K562 (cell line): ENCODE results near the gene ENO3. TPM values are rescaled to one million over a fixed set of nuclear protein-coding genes. Genes with fewer than 3 reads are reported as not detected.
A peak's percentile ranks its signal among the peaks of the same experiment; 100 is the strongest.

Experiments used
- CBFA2T2 ChIP-seq: fragments of 450-650 bp; conservative IDR thresholded peaks from 2 replicates; pipeline ENCODE4 v1.6.1; 2017; ENCODE audit warnings: mild to moderate bottlenecking
- DACH1 ChIP-seq: fragments of 450-650 bp; IDR thresholded peaks from 2 replicates; pipeline ENCODE4 v1.6.1; 2018; ENCODE audit not compliant: partially characterized antibody
- ETV6 ChIP-seq, 3 experiments: fragments of 150-350 bp in 1 of 3; sonication (generic) in 1 of 3; formaldehyde crosslinking in 1 of 3; IDR thresholded peaks; 2 replicates each; pipeline versions ENCODE4 v1.6.1 to v1.8.0; 2014 to 2022; ENCODE audit warnings: borderline replicate concordance in 2 of 3, low read depth in 2 of 3, antibody characterized with exemption in 1 of 3, low read length in 1 of 3, mild to moderate bottlenecking in 1 of 3, missing genetic modification reagents in 1 of 3
- GTF2A2 ChIP-seq: IDR thresholded peaks from 2 replicates; pipeline ENCODE4 v1.6.1; 2016; ENCODE audit warnings: mild to moderate bottlenecking, missing genetic modification characterization, missing compliant biosample characterization
- HNRNPK ChIP-seq: fragments of 200-400 bp; formaldehyde crosslinking; IDR thresholded peaks from one replicate; pipeline ENCODE4 v1.6.1; 2018; ENCODE audit warnings: mild to moderate bottlenecking, low read depth, low read length; ENCODE audit not compliant: poor library complexity, severe bottlenecking
- HNRNPLL ChIP-seq: fragments of 200-400 bp; formaldehyde crosslinking; IDR thresholded peaks from 2 replicates; pipeline ENCODE4 v1.6.1; 2017; ENCODE audit warnings: low read length, low read depth, mild to moderate bottlenecking; ENCODE audit not compliant: poor library complexity, severe bottlenecking
- ILK ChIP-seq: fragments of 450-650 bp; IDR thresholded peaks from 2 replicates; pipeline ENCODE4 v1.6.1; 2016; ENCODE audit warnings: missing genetic modification characterization, low read depth, mild to moderate bottlenecking, missing compliant biosample characterization, moderate library complexity, borderline replicate concordance
- JUND ChIP-seq, 2 experiments: IDR thresholded peaks; 2 replicates in 1 of 2; 3 replicates in 1 of 2; pipeline ENCODE4 v1.6.1; 2011; ENCODE audit warnings: borderline replicate concordance in 2 of 2, low read depth in 2 of 2, low read length in 2 of 2, improper control_type of control experiment in 1 of 2, missing biosample characterization in 1 of 2, missing genetic modification characterization in 1 of 2, missing genetic modification reagents in 1 of 2
- NCOA6 ChIP-seq: fragments of 450-650 bp; IDR thresholded peaks from 2 replicates; pipeline ENCODE4 v1.6.1; 2017; ENCODE audit warnings: mild to moderate bottlenecking
- NEUROD1 ChIP-seq: fragments of 150-350 bp; IDR thresholded peaks from 2 replicates; pipeline ENCODE4 v1.6.1; 2014; ENCODE audit warnings: borderline replicate concordance, low read length, low read depth; ENCODE audit not compliant: partially characterized antibody
- NR3C1 ChIP-seq: sonication (generic); formaldehyde crosslinking; IDR thresholded peaks from 2 replicates; pipeline ENCODE4 v1.8.1; 2022; ENCODE audit warnings: missing genetic modification reagents
- POLR2A ChIP-seq: fragments of 450-650 bp; conservative IDR thresholded peaks from 2 replicates; pipeline ENCODE4 v1.6.1; 2016
- RBM22 ChIP-seq: fragments of 200-400 bp; formaldehyde crosslinking; IDR thresholded peaks from 2 replicates; pipeline ENCODE4 v1.6.1; 2018; ENCODE audit warnings: low read length, low read depth; ENCODE audit not compliant: poor library complexity, severe bottlenecking
- RCOR1 ChIP-seq, 2 experiments: IDR thresholded peaks; 2 replicates each; pipeline ENCODE4 v1.6.1; 2012; ENCODE audit warnings: low read depth in 2 of 2, low read length in 2 of 2, borderline replicate concordance in 1 of 2, improper control_type of control experiment in 1 of 2
- SUPT5H ChIP-seq: fragments of 450-650 bp; IDR thresholded peaks from 2 replicates; pipeline ENCODE4 v1.6.1; 2016
- ZEB2 ChIP-seq: fragments of 450-650 bp; IDR thresholded peaks from 2 replicates; pipeline ENCODE4 v1.6.1; 2016
- ZNF79 ChIP-seq: fragments of 250-450 bp; sonication (Bioruptor Pico); IDR thresholded peaks from 2 replicates; pipeline ENCODE4 v1.4.0; 2020; ENCODE audit warnings: low read depth, mild to moderate bottlenecking, moderate library complexity
- polyA plus RNA-seq, 8 experiments: library from polyadenylated mRNA; depleted of rRNA in 4 of 8; stranded (reverse) in 5 of 8; unstranded in 3 of 8; fragments of >200 nt; fragmentation: Nextera tagmentation in 2 of 8; fragmentation: Illumina TruSeq in 1 of 8; extraction: Ambion mirVana in 2 of 8; extraction: Trizol in 1 of 8; gene quantifications; 2 replicates each; pipeline versions ENCODE4 v1.2.1 to v1.2.3, GENCODE V29; 2011 to 2014; ENCODE audit warnings: inconsistent platforms in 1 of 8, missing spikeins in 1 of 8
- total RNA-seq, 7 experiments: library from RNA; depleted of rRNA in 6 of 7; stranded (reverse); fragments of >200 nt in 6 of 7; fragmentation: Illumina TruSeq in 2 of 7; extraction: Trizol in 2 of 7; gene quantifications; 2 replicates each; pipeline versions ENCODE4 v1.2.1 to v1.2.3, GENCODE V29; 2011 to 2021; ENCODE audit warnings: low replicate concordance in 1 of 7
- TF ChIP-seq, protein P1 (sequence below): sonication (generic); formaldehyde crosslinking; IDR thresholded peaks from 2 replicates; pipeline ENCODE4 v1.8.0; 2023; ENCODE audit warnings: missing genetic modification reagents, mild to moderate bottlenecking, borderline replicate concordance
- TF ChIP-seq, protein P2 (sequence below): sonication (generic); IDR thresholded peaks from 2 replicates; pipeline ENCODE4 v1.6.1; 2016
- TF ChIP-seq, protein P3 (sequence below): fragments of 450-650 bp; IDR thresholded peaks from 2 replicates; pipeline ENCODE4 v1.7.0; 2016; ENCODE audit warnings: borderline replicate concordance

The ENO3 gene
- total and polyA plus RNA-seq, 9 of the 15 experiments (the other 6 are each of a cell fraction or from before 2014, with no cell fraction given) = 5.7 to 17.2 (median 9.9) TPM

DNA sequence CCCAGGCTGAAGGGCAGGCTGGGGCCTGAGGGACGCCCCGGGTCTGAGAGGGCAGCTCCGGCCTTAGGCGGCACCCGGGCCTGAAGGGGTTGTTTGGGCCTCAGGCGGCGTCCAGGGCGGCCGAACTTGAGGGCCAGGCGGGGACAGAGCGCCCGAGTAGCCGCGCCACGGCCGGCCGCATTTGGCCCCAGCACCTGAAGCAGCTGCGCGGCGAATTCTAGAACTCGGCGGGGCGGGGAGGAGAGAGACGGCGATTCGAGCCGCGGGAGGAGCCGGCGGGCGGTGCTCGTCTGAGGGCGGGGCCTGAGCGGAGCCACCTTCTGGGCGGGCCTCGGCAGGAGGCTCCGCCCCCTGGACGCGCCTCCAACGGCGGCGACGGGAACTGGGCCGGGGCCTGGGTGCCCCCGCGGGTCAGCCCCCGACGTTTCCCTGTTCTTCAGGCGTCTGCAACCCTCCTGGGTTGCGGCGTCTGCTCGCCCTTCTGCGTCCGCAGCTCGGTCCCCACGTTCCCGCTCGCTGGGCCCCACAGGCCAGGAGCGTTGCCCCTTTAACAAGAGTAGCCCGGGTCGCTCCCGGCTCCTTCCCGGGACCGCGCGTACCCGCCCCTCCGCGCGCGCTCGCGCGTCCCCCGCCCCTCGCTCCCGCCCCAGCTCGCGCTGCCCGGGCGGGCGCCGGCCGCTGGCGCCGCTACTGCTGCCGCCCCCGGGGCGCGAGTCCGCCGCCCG, 46.5 kb downstream of the ENO3 start, which contains the start of the genes INCA1 and KIF1C (continued):
- TF ChIP-seq ZEB2 = no peak
- TF ChIP-seq RCOR1 (IDR thresholded peaks at IDR 0.05; ENCODE audit: borderline replicate concordance in 1 of 2, low read depth in 2 of 2, low read length in 2 of 2) = no peak
- peak; percentile 47 for TF ChIP-seq NEUROD1
- TF ChIP-seq, protein P1, sequence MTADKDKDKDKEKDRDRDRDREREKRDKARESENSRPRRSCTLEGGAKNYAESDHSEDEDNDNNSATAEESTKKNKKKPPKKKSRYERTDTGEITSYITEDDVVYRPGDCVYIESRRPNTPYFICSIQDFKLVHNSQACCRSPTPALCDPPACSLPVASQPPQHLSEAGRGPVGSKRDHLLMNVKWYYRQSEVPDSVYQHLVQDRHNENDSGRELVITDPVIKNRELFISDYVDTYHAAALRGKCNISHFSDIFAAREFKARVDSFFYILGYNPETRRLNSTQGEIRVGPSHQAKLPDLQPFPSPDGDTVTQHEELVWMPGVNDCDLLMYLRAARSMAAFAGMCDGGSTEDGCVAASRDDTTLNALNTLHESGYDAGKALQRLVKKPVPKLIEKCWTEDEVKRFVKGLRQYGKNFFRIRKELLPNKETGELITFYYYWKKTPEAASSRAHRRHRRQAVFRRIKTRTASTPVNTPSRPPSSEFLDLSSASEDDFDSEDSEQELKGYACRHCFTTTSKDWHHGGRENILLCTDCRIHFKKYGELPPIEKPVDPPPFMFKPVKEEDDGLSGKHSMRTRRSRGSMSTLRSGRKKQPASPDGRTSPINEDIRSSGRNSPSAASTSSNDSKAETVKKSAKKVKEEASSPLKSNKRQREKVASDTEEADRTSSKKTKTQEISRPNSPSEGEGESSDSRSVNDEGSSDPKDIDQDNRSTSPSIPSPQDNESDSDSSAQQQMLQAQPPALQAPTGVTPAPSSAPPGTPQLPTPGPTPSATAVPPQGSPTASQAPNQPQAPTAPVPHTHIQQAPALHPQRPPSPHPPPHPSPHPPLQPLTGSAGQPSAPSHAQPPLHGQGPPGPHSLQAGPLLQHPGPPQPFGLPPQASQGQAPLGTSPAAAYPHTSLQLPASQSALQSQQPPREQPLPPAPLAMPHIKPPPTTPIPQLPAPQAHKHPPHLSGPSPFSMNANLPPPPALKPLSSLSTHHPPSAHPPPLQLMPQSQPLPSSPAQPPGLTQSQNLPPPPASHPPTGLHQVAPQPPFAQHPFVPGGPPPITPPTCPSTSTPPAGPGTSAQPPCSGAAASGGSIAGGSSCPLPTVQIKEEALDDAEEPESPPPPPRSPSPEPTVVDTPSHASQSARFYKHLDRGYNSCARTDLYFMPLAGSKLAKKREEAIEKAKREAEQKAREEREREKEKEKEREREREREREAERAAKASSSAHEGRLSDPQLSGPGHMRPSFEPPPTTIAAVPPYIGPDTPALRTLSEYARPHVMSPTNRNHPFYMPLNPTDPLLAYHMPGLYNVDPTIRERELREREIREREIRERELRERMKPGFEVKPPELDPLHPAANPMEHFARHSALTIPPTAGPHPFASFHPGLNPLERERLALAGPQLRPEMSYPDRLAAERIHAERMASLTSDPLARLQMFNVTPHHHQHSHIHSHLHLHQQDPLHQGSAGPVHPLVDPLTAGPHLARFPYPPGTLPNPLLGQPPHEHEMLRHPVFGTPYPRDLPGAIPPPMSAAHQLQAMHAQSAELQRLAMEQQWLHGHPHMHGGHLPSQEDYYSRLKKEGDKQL (CRISPR knock-in tag) = no peak
- TF ChIP-seq NR3C1 (CRISPR knock-in tag) = no peak
- TF ChIP-seq SUPT5H = peak; percentile 59
- TF ChIP-seq RBM22 = no peak
- no peak for TF ChIP-seq ETV6 (IDR thresholded peaks at IDR 0.05; ENCODE audit: borderline replicate concordance in 1 of 2, low read depth in 2 of 2, low read length in 1 of 2)
- no peak for TF ChIP-seq ETV6 (CRISPR knock-in tag; IDR thresholded peaks at IDR 0.05; ENCODE audit: borderline replicate concordance)
- TF ChIP-seq, protein P2, sequence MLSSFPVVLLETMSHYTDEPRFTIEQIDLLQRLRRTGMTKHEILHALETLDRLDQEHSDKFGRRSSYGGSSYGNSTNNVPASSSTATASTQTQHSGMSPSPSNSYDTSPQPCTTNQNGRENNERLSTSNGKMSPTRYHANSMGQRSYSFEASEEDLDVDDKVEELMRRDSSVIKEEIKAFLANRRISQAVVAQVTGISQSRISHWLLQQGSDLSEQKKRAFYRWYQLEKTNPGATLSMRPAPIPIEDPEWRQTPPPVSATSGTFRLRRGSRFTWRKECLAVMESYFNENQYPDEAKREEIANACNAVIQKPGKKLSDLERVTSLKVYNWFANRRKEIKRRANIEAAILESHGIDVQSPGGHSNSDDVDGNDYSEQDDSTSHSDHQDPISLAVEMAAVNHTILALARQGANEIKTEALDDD = no peak
- no peak for TF ChIP-seq NCOA6
- no peak for TF ChIP-seq GTF2A2 (tag)
- TF ChIP-seq JUND (IDR thresholded peaks at IDR 0.05; ENCODE audit: borderline replicate concordance, low read depth, low read length) = peak; percentile 65
- no peak for TF ChIP-seq JUND (tag; IDR thresholded peaks at IDR 0.05; ENCODE audit: borderline replicate concordance, low read depth, low read length)
- no peak for TF ChIP-seq HNRNPLL
- TF ChIP-seq, protein P3, sequence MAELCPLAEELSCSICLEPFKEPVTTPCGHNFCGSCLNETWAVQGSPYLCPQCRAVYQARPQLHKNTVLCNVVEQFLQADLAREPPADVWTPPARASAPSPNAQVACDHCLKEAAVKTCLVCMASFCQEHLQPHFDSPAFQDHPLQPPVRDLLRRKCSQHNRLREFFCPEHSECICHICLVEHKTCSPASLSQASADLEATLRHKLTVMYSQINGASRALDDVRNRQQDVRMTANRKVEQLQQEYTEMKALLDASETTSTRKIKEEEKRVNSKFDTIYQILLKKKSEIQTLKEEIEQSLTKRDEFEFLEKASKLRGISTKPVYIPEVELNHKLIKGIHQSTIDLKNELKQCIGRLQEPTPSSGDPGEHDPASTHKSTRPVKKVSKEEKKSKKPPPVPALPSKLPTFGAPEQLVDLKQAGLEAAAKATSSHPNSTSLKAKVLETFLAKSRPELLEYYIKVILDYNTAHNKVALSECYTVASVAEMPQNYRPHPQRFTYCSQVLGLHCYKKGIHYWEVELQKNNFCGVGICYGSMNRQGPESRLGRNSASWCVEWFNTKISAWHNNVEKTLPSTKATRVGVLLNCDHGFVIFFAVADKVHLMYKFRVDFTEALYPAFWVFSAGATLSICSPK = no peak
- no peak for TF ChIP-seq CBFA2T2
- no peak for TF ChIP-seq HNRNPK
- no peak for TF ChIP-seq ZNF79 (CRISPR knock-in tag)
- peak; percentile 67 for TF ChIP-seq POLR2A
- TF ChIP-seq ILK (tag) = no peak
- no peak for TF ChIP-seq DACH1
